HEK293T (cell line): Measurements from ENCODE around the gene SP2.

Experiments used
- CTCF ChIA-PET: fragments of 350-600 bp; formaldehyde crosslinking; extraction: SDS; loops from one replicate; lab custom pipeline; 2021; ENCODE audit warnings: antibody characterized with exemption, inconsistent platforms; lab: Yijun Ruan, JAX
- POLR2A ChIA-PET: fragments of 350-600 bp; formaldehyde crosslinking; extraction: SDS; loops from one replicate; lab custom pipeline; 2020; ENCODE audit warnings: antibody characterized with exemption, inconsistent platforms; lab: Yijun Ruan, JAX
- DNase-seq: peaks from one replicate; pipeline ENCODE4 v3.0.0; 2012; ENCODE audit warnings: mixed read lengths; ENCODE audit errors: extremely low spot score
- ARNT ChIP-seq: fragments of 450-650 bp; IDR thresholded peaks from 2 replicates; pipeline ENCODE4 v1.6.1; 2017; ENCODE audit warnings: mild to moderate bottlenecking
- BHLHE40 ChIP-seq: fragments of 450-650 bp; IDR thresholded peaks from 2 replicates; pipeline ENCODE4 v1.6.1; 2016; ENCODE audit warnings: mild to moderate bottlenecking, moderate library complexity, borderline replicate concordance
- CTBP1 ChIP-seq: fragments of 450-650 bp; IDR thresholded peaks from 2 replicates; pipeline ENCODE4 v1.6.1; 2016; ENCODE audit warnings: borderline replicate concordance
- ELF4 ChIP-seq: fragments of 450-650 bp; IDR thresholded peaks from 2 replicates; pipeline ENCODE4 v1.6.1; 2017; ENCODE audit warnings: antibody characterized with exemption
- FOXA1 ChIP-seq: fragments of 450-650 bp; IDR thresholded peaks from 2 replicates; pipeline ENCODE4 v1.6.1; 2016; ENCODE audit warnings: mild to moderate bottlenecking
- FOXK2 ChIP-seq: fragments of 450-650 bp; IDR thresholded peaks from 2 replicates; pipeline ENCODE4 v1.6.1; 2016; ENCODE audit warnings: mild to moderate bottlenecking
- FOXM1 ChIP-seq: fragments of 450-650 bp; IDR thresholded peaks from 2 replicates; pipeline ENCODE4 v1.6.1; 2017; ENCODE audit warnings: mild to moderate bottlenecking, borderline replicate concordance
- HDGF ChIP-seq: fragments of 450-650 bp; IDR thresholded peaks from 2 replicates; pipeline ENCODE4 v1.6.1; 2017; ENCODE audit warnings: antibody characterized with exemption, borderline replicate concordance
- L3MBTL2 ChIP-seq: fragments of 450-650 bp; conservative IDR thresholded peaks from 2 replicates; pipeline ENCODE4 v1.6.1; 2016; ENCODE audit warnings: mild to moderate bottlenecking
- LEF1 ChIP-seq: fragments of 450-650 bp; IDR thresholded peaks from 2 replicates; pipeline ENCODE4 v1.6.1; 2017; ENCODE audit warnings: mild to moderate bottlenecking, borderline replicate concordance
- NFRKB ChIP-seq: fragments of 450-650 bp; IDR thresholded peaks from 2 replicates; pipeline ENCODE4 v1.6.1; 2016; ENCODE audit warnings: mild to moderate bottlenecking, moderate library complexity
- PKNOX1 ChIP-seq: fragments of 450-650 bp; IDR thresholded peaks from 2 replicates; pipeline ENCODE4 v1.6.1; 2016
- SP1 ChIP-seq: fragments of 450-650 bp; IDR thresholded peaks from 2 replicates; pipeline ENCODE4 v1.6.1; 2017
- SUZ12 ChIP-seq: fragments of 450-650 bp; IDR thresholded peaks from 2 replicates; pipeline ENCODE4 v1.6.1; 2016; ENCODE audit warnings: mild to moderate bottlenecking
- TARDBP ChIP-seq: fragments of 450-650 bp; IDR thresholded peaks from 2 replicates; pipeline ENCODE4 v1.6.1; 2016
- ZNF384 ChIP-seq: fragments of 450-650 bp; IDR thresholded peaks from 2 replicates; pipeline ENCODE4 v1.6.1; 2016

Gene SP2

GRCh38 chr17:47850692-47851573 is 45.1 kb upstream of the SP2 start, which contains the start of gene SP6:
SP6 (minus strand) TSS chr17:47851163; CDS start chr17:47848429, 2,734 bp downstream.
- ChIA-PET POLR2A (interaction anchor here (0.7 to 5.0 kb wide), 11 partner anchors 8 to 90 kb away, joined by 3 to 20 read pairs (median 4); partner anchors contain the start of genes LRRC46, MRPL10, PNPO and SCRN2), CTCF (interaction anchor here (0.7 to 11.6 kb wide), 3 partner anchors 12 to 36 kb away, joined by 3 to 355 read pairs (median 5); partner anchors contain the start of gene SP2)
- peak; percentile 74 for DNase-seq
- TF ChIP-seq TARDBP, result no peak
- no peak for TF ChIP-seq FOXK2
- TF ChIP-seq FOXM1, result no peak
- no peak for TF ChIP-seq HDGF
- TF ChIP-seq L3MBTL2, result no peak; the same call in 1 of the 2 replicates
- TF ChIP-seq BHLHE40, result no peak
- TF ChIP-seq CTBP1, result no peak
- TF ChIP-seq LEF1, result no peak
- TF ChIP-seq PKNOX1, result no peak
- no peak for TF ChIP-seq NFRKB

GRCh38 chr17:47851764-47852112 is 44.3 kb upstream of the SP2 start:
- no peak for DNase-seq
- CTCF ChIA-PET, result interaction anchor here (1.1 kb wide), 1 partner anchor 11 kb away, joined by 3 read pairs; no protein-coding TSS in a partner anchor
- POLR2A ChIA-PET, result interaction anchor here (0.7 to 5.0 kb wide), 6 partner anchors 11 to 44 kb away, joined by 3 to 20 read pairs (median 5); partner anchors contain the start of genes SCRN2 and SP2
- TF ChIP-seq ZNF384, result no peak
- TF ChIP-seq CTBP1, result no peak
- TF ChIP-seq LEF1, result no peak
- TF ChIP-seq HDGF, result no peak
- no peak for TF ChIP-seq ARNT
- TF ChIP-seq L3MBTL2, result no peak
- TF ChIP-seq SP1, result no peak
- TF ChIP-seq SUZ12, result no peak
- no peak for TF ChIP-seq PKNOX1
- no peak for TF ChIP-seq NFRKB

GRCh38 chr17:47852113-47852949 is 43.7 kb upstream of the SP2 start:
- POLR2A ChIA-PET, result interaction anchor here (1.4 to 5.0 kb wide), 3 partner anchors 10 to 43 kb away, joined by 4 to 20 read pairs (median 7); partner anchors contain the start of genes SCRN2 and SP2
- no peak for DNase-seq
- CTCF ChIA-PET, result interaction anchor here (1.1 kb wide), 1 partner anchor 11 kb away, joined by 3 read pairs; no protein-coding TSS in a partner anchor
- TF ChIP-seq BHLHE40 (no peak), SUZ12 (no peak), FOXK2 (no peak), CTBP1 (no peak), ARNT (no peak), LEF1 (no peak), HDGF (no peak), PKNOX1 (no peak), NFRKB (no peak), FOXA1 (no peak), TARDBP (no peak), L3MBTL2 (no peak), FOXM1 (no peak), ELF4 (no peak), ZNF384 (no peak), SP1 (no peak)

- CTCF ChIA-PET, result interaction anchor here (1.4 kb wide), 1 partner anchor 13 kb away, joined by 3 read pairs; the partner anchor contains the start of gene SCRN2
- TF ChIP-seq ZNF384, result no peak
- no peak for TF ChIP-seq NFRKB
- no peak for TF ChIP-seq BHLHE40
- no peak for TF ChIP-seq SP1
- TF ChIP-seq LEF1, result no peak
- TF ChIP-seq ELF4, result no peak
- TF ChIP-seq PKNOX1, result no peak
- no peak for TF ChIP-seq ARNT
- no peak for TF ChIP-seq L3MBTL2
- no peak for DNase-seq
- POLR2A ChIA-PET, result interaction anchor here (5.0 kb wide), 1 partner anchor 12 kb away, joined by 20 read pairs; the partner anchor contains the start of gene SCRN2
Measured at GRCh38 chr17:47853616-47854015, 42.4 kb upstream of the SP2 start.
